Measurements from ENCODE around the gene FRRS1.

GRCh38 chr1:99782920-99783319, 16.5 kb upstream of the FRRS1 start:
- TF ChIP-seq EP300 (IDR thresholded peaks at IDR 0.05) (no peak), POLR2AphosphoS5 (IDR thresholded peaks at IDR 0.05) (no peak), POLR2A (IDR thresholded peaks at IDR 0.05) (no peak)
- TF ChIP-seq, protein P1, sequence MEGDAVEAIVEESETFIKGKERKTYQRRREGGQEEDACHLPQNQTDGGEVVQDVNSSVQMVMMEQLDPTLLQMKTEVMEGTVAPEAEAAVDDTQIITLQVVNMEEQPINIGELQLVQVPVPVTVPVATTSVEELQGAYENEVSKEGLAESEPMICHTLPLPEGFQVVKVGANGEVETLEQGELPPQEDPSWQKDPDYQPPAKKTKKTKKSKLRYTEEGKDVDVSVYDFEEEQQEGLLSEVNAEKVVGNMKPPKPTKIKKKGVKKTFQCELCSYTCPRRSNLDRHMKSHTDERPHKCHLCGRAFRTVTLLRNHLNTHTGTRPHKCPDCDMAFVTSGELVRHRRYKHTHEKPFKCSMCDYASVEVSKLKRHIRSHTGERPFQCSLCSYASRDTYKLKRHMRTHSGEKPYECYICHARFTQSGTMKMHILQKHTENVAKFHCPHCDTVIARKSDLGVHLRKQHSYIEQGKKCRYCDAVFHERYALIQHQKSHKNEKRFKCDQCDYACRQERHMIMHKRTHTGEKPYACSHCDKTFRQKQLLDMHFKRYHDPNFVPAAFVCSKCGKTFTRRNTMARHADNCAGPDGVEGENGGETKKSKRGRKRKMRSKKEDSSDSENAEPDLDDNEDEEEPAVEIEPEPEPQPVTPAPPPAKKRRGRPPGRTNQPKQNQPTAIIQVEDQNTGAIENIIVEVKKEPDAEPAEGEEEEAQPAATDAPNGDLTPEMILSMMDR (IDR thresholded peaks at IDR 0.05), result no peak
